Keratinocyte (primary cell): ENCODE measurements around the gene ANO10. TPM values are rescaled to one million over a fixed set of nuclear protein-coding genes. Genes with fewer than 3 reads are reported as not detected.

Source experiments
- DNase-seq: peaks from one replicate; pipeline ENCODE4 v3.0.0-alpha.2; 2011; ENCODE audit warnings: low read depth, missing footprints, low spot score
- FAIRE-seq: peaks from 2 replicates; lab custom pipeline; 2011; peaks lifted over from hg19 to GRCh38; lab: Jason Lieb, UNC
- H2AFZ ChIP-seq: 2 replicates; pipeline ENCODE4 v1.6.0; 2012; ENCODE audit warnings: low read length, control low read depth, inconsistent platforms; ENCODE audit not compliant: control insufficient read depth
- H3K27ac ChIP-seq: 2 replicates; pipeline ENCODE4 v1.5.1; 2011; ENCODE audit warnings: low read length; ENCODE audit not compliant: control insufficient read depth, insufficient read depth
- H3K27me3 ChIP-seq: 3 replicates; pipeline ENCODE4 v1.6.0; 2011; ENCODE audit warnings: low read length; ENCODE audit not compliant: control insufficient read depth, insufficient read depth; ENCODE audit errors: extremely low read depth
- H3K36me3 ChIP-seq, 2 experiments: 2 replicates in 1 of 2; 3 replicates in 1 of 2; pipeline ENCODE4 v1.5.1; 2011; ENCODE audit warnings: low read length in 2 of 2, mild to moderate bottlenecking in 1 of 2; ENCODE audit not compliant: control insufficient read depth in 2 of 2, insufficient read depth in 2 of 2; ENCODE audit errors: extremely low read depth in 1 of 2
- H3K4me1 ChIP-seq: 3 replicates; pipeline ENCODE4 v1.5.1; 2011; ENCODE audit warnings: low read length; ENCODE audit not compliant: control insufficient read depth, insufficient read depth; ENCODE audit errors: extremely low read depth
- H3K4me2 ChIP-seq: 3 replicates; pipeline ENCODE4 v1.6.0; 2011; ENCODE audit warnings: low read depth, low read length; ENCODE audit not compliant: control insufficient read depth, insufficient read depth; ENCODE audit errors: extremely low read depth
- H3K4me3 ChIP-seq, 3 experiments: fragments of 200-600 bp in 1 of 3; sonication (generic) in 1 of 3; 2 replicates in 2 of 3; 3 replicates in 1 of 3; pipeline ENCODE4 v1.5.1; 2011 to 2016; ENCODE audit warnings: low read length in 3 of 3, mild to moderate bottlenecking in 3 of 3, control low read depth in 2 of 3, inconsistent platforms in 1 of 3, low read depth in 1 of 3, mixed read lengths in 1 of 3, mixed run types in 1 of 3, moderate library complexity in 1 of 3; ENCODE audit not compliant: control insufficient read depth in 2 of 3, insufficient read depth in 2 of 3; ENCODE audit errors: extremely low read depth in 1 of 3
- H3K79me2 ChIP-seq: 2 replicates; pipeline ENCODE4 v1.6.0; 2012; ENCODE audit warnings: low read length; ENCODE audit not compliant: control insufficient read depth, insufficient read depth
- H3K9ac ChIP-seq: 3 replicates; pipeline ENCODE4 v1.6.0; 2011; ENCODE audit warnings: low read length; ENCODE audit not compliant: control insufficient read depth, insufficient read depth; ENCODE audit errors: extremely low read depth
- H3K9me1 ChIP-seq: 3 replicates; pipeline ENCODE4 v1.6.0; 2011; ENCODE audit warnings: low read length; ENCODE audit not compliant: control insufficient read depth, insufficient read depth; ENCODE audit errors: extremely low read depth
- H3K9me3 ChIP-seq: 2 replicates; pipeline ENCODE4 v1.5.1; 2012; ENCODE audit warnings: low read depth, low read length; ENCODE audit not compliant: control insufficient read depth
- H4K20me1 ChIP-seq: 3 replicates; pipeline ENCODE4 v1.6.0; 2011; ENCODE audit warnings: low read length; ENCODE audit not compliant: control insufficient read depth, insufficient read depth; ENCODE audit errors: extremely low read depth
- CTCF ChIP-seq, 3 experiments: IDR thresholded peaks in 1 of 3; conservative IDR thresholded peaks in 1 of 3; optimal IDR thresholded peaks in 1 of 3; 2 replicates in 2 of 3; 3 replicates in 1 of 3; pipeline versions ENCODE3 to v1.5.1; 2011; ENCODE audit warnings: low read length in 3 of 3, mild to moderate bottlenecking in 3 of 3, moderate library complexity in 2 of 3, control low read depth in 1 of 3, inconsistent platforms in 1 of 3; ENCODE audit not compliant: insufficient read depth in 2 of 3; ENCODE audit errors: extremely low read depth in 1 of 3
- EZH2 ChIP-seq: IDR thresholded peaks from one replicate; pipeline ENCODE4 v1.6.1; 2012; ENCODE audit warnings: inconsistent platforms, mild to moderate bottlenecking, low read length, moderate library complexity
- dilution Hi-C: fragments of 300-500 bp; cut with MboI; formaldehyde crosslinking; loops from one replicate; pipeline ENCODE4 v1.7.0; 2020; ENCODE audit warnings: low sequenced_read_pairs; ENCODE audit not compliant: extremely low pct_ligation_motif_present
- polyA plus RNA-seq, 5 experiments: library from polyadenylated mRNA; depleted of rRNA in 3 of 5; stranded (reverse) in 3 of 5; stranded (forward) in 1 of 5; unstranded in 1 of 5; fragments of >200 nt; gene quantifications; 1 replicate in 1 of 5; 2 replicates in 3 of 5; 3 replicates in 1 of 5; pipeline versions ENCODE4 v1.2.1 to v1.2.3, GENCODE V29; 2011 to 2012; ENCODE audit warnings: missing spikeins in 2 of 5, low read depth in 1 of 5, low replicate concordance in 1 of 5

Gene ANO10
- polyA plus RNA-seq, 1 donor (not counting 4 experiments of a cell fraction or from before 2014, with no cell fraction given), result 48.8 TPM

DNA sequence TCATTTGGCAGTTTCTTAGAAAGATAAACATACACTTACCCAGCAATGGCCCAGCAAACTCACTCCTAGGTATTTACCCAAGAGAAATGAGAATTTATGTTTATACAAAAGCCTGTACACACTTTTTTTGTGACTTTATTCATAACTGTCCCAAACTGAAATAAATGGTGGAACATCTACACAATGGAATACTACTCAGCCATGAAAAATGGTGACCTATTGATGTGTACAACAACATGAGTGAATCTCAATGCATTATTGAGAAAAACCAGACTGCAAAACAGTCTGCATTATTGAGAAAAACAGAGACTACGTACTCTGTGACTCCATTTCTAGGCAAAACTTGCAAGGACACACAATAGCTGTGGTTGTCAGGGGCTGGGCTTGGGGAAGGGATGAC lies 298.3 kb downstream of the ANO10 start:
- Histone ChIP-seq H3K4me3 (no peak overlapping the region), H4K20me1 (no peaks in the 10 kb centered on the region), H3K9me1 (no peaks in the 10 kb centered on the region), H3K27me3 (no peaks in the 10 kb centered on the region), H3K4me2 (no peak overlapping the region), H3K9ac (no peak overlapping the region), H3K79me2 (peaks cover 57% of the 10 kb centered on the region), H3K27ac (no peak overlapping the region), H3K9me3 (no peaks in the 10 kb centered on the region), H2AFZ (no peak overlapping the region), H3K4me1 (peaks cover 4% of the 10 kb centered on the region), H3K36me3 (peaks cover 4 to 6% of the 10 kb centered on the region in 2 experiments)
- FAIRE-seq (no peak), DNase-seq (no peak)
- TF ChIP-seq EZH2, result no peak
- no peak for TF ChIP-seq CTCF (optimal IDR thresholded peaks at IDR 0.05 in 1 of 3, IDR thresholded peaks at IDR 0.05 in 1 of 3, conservative IDR thresholded peaks at IDR 0.05 in 1 of 3; ENCODE audit: extremely low read depth in 1 of 3, insufficient read depth in 2 of 3, low read length in 3 of 3)
- dilution Hi-C loops, result no loop called here

DNA sequence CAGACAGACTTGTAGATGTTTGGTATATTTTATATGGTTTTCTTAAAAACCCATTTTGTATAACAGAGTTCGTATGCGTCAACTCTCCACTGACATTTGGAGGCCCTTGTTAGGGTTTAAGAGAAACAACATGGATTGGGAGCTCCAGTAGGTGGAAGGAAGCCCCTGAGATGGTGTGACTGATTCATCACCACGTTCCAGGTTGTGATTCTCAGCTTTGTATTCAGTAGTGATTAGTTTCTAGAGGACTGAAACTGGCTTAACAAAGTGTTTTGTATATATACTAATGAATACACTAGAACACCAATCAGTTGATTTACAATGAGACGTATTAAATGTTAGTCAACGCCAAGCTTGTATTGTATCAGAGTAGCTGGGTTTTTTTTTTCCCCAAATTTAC lies 301.5 kb downstream of the ANO10 start:
- Histone ChIP-seq H3K79me2 (peaks cover 56% of the 10 kb centered on the region), H3K4me1 (peaks cover 2% of the 10 kb centered on the region), H4K20me1 (no peaks in the 10 kb centered on the region), H3K4me2 (no peak overlapping the region), H3K9me1 (peaks cover 2% of the 10 kb centered on the region), H3K9ac (no peak overlapping the region), H3K36me3 (peaks cover 10% of the 10 kb centered on the region in 2 experiments), H3K27ac (no peak overlapping the region), H2AFZ (no peak overlapping the region), H3K27me3 (no peaks in the 10 kb centered on the region), H3K4me3 (no peak overlapping the region), H3K9me3 (no peaks in the 10 kb centered on the region)
- dilution Hi-C loops, result no loop called here
- TF ChIP-seq EZH2, result no peak
- TF ChIP-seq CTCF (optimal IDR thresholded peaks at IDR 0.05 in 1 of 3, IDR thresholded peaks at IDR 0.05 in 1 of 3, conservative IDR thresholded peaks at IDR 0.05 in 1 of 3; ENCODE audit: extremely low read depth in 1 of 3, insufficient read depth in 2 of 3, low read length in 3 of 3), result no peak
- FAIRE-seq, result no peak
- DNase-seq, result no peak
